ENCODE measurements around the gene CNOT10.

CNOT10 gene, protein sequence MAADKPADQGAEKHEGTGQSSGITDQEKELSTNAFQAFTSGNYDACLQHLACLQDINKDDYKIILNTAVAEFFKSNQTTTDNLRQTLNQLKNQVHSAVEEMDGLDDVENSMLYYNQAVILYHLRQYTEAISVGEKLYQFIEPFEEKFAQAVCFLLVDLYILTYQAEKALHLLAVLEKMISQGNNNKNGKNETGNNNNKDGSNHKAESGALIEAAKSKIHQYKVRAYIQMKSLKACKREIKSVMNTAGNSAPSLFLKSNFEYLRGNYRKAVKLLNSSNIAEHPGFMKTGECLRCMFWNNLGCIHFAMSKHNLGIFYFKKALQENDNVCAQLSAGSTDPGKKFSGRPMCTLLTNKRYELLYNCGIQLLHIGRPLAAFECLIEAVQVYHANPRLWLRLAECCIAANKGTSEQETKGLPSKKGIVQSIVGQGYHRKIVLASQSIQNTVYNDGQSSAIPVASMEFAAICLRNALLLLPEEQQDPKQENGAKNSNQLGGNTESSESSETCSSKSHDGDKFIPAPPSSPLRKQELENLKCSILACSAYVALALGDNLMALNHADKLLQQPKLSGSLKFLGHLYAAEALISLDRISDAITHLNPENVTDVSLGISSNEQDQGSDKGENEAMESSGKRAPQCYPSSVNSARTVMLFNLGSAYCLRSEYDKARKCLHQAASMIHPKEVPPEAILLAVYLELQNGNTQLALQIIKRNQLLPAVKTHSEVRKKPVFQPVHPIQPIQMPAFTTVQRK

DNA sequence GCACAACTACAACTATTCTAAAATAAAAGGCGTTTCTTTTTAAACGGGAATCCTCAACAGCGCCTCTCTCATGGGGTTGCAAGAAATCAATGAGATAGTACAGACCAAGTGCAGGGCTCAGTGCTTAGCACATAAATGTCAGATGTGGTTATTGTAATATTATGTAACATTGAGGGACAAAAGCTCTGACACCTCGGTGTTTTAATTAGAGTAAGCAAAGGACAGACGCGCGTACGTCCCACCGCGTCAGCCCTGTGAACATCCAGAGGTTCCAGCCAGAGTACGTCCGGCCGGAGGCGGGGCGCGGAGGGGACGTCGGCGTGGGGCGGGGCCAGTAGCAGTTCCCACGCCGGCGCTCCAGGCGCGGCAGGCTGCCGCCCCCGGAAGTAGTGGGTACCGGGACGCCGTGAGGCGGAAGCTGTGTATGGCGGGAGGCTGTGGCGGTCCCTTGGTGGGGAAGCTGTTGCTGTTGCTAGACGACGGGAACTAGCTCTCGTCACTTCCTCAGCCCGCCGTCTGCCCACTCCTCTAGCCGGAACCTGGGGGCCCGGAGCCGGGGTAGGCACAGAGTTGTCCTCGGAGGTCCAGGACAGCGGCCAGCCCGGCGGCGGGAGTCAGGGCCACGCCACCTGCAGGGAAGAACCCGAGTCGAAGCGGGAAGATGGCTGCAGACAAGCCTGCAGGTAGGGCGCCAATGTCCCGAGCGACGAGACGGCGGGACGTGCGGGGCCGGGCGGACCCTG is at the start of gene CNOT10:
CNOT10 (plus strand) TSS at position 389 of the 743 bp plus-strand sequence; CDS start at position 662, 273 bp downstream.
- TF ChIP-seq, protein P1, sequence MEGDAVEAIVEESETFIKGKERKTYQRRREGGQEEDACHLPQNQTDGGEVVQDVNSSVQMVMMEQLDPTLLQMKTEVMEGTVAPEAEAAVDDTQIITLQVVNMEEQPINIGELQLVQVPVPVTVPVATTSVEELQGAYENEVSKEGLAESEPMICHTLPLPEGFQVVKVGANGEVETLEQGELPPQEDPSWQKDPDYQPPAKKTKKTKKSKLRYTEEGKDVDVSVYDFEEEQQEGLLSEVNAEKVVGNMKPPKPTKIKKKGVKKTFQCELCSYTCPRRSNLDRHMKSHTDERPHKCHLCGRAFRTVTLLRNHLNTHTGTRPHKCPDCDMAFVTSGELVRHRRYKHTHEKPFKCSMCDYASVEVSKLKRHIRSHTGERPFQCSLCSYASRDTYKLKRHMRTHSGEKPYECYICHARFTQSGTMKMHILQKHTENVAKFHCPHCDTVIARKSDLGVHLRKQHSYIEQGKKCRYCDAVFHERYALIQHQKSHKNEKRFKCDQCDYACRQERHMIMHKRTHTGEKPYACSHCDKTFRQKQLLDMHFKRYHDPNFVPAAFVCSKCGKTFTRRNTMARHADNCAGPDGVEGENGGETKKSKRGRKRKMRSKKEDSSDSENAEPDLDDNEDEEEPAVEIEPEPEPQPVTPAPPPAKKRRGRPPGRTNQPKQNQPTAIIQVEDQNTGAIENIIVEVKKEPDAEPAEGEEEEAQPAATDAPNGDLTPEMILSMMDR (IDR thresholded peaks at IDR 0.05; ENCODE audit: low read depth, low read length, missing control alignments): no peak
- DNase-seq (ENCODE audit: low read depth): peak; percentile 88
- H3K4me3 ChIP-seq (ENCODE audit: low read depth, low read length): peak within 1 kb of the TSS; percentile 84

DNA sequence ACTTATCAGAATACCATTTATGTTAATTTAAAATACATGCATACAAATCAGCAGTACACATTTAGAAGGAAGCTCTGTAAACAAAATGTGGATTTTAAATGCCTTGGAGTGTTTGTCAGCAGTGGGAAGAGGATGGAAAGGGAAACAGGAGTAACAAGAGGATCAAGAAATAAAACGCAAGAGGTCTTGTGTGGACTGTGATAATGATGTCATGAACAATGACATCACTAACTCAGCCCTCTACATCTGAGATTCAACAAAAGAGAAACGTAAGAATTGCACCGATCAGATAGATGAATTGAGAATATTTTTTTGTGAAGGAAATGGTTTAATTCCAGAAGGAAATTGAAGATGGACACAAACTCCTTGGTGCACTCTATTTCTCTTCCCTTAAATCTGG is 44.0 kb upstream of the CNOT10 start:
- TF ChIP-seq, protein P1 (IDR thresholded peaks at IDR 0.05; ENCODE audit: low read depth, low read length, missing control alignments): no peak
- H3K4me3 ChIP-seq (ENCODE audit: low read depth, low read length): no peak overlapping the region
- DNase-seq (ENCODE audit: low read depth): no peak

DNA sequence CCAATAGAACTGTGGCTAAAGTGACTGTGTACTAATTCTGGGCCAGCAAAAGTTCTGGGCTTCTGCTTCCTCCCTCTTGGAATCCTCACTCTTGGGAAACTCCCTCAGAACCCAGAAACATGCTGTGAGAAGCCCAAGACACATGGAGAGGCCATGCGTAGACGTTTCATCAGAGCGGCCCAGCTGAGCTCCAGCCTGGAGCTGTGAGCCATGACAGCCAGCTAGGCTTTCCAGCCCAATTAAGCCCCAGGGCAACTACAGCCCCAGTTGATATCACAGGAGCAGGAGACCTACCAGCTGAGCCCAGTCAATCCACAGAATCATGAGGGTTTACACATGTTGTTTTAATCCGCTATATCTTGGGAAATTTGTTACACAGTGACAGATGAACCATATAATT is 43.6 kb upstream of the CNOT10 start:
- DNase-seq (ENCODE audit: low read depth): no peak
- TF ChIP-seq, protein P1 (IDR thresholded peaks at IDR 0.05; ENCODE audit: low read depth, low read length, missing control alignments): no peak
- H3K4me3 ChIP-seq (ENCODE audit: low read depth, low read length): no peak overlapping the region

DNA sequence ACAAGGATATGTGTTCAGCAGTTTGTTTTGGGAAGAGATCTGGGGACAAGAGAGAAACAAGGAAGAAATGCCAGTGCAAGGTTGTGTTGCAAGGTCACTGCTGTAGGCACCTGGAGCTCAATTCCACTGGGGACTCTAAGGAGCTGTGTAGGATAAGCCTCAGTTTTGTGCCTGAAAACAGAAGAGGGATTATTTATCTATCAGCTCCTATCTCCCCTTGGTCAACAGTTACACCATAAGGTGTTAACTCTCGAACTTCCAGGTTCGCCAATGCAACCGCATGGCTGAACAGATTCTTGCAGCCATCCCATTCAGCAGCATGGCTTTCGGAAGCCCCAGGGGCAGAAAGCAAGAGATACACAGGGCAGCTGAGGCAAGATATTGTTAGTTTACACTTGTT is 41.6 kb upstream of the CNOT10 start:
- DNase-seq (ENCODE audit: low read depth): no peak
- TF ChIP-seq, protein P1 (IDR thresholded peaks at IDR 0.05; ENCODE audit: low read depth, low read length, missing control alignments): no peak
- H3K4me3 ChIP-seq (ENCODE audit: low read depth, low read length): no peak overlapping the region

DNA sequence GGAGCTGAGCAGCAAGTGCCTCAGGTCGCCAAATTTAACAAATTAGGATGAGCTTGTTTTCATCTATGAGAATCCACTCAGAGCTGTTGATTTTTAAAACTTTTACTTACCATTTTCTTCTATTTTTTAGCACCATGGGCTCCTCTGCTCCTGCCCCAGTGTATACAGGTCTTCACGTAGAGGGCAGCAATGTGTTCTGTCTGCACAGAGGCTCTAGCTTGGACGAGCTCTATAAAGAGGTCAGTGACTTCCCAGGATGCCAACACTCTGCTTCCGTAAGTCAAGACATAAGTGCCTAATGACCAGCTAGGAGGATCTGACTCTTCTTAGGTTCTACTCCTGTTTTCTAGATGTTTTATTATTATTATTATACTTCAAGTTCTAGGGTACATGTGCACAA is 41.2 kb upstream of the CNOT10 start:
- TF ChIP-seq, protein P1 (IDR thresholded peaks at IDR 0.05; ENCODE audit: low read depth, low read length, missing control alignments): no peak
- H3K4me3 ChIP-seq (ENCODE audit: low read depth, low read length): no peak overlapping the region
- no peak for DNase-seq (ENCODE audit: low read depth)

DNA sequence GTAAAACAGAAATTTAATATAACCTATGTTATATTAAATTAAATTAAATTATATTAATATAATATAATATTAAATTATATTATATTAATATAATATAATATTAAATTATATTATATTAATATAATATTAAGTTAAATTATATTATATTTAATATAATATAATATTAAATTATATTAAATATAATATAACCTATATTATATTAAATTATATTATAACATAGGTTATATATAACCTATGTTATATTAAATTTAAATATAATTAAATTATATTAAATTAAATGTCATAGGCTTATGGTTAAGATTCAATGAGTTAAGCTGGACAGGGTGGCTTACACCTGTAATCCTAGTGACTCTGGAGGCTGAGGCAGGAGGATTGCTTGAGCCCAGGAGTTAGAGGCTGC is 40.6 kb upstream of the CNOT10 start:
- no peak overlapping the region for H3K4me3 ChIP-seq (ENCODE audit: low read depth, low read length)
- no peak for DNase-seq (ENCODE audit: low read depth)
- TF ChIP-seq, protein P1 (IDR thresholded peaks at IDR 0.05; ENCODE audit: low read depth, low read length, missing control alignments): no peak
